Stimulated activated CD8-positive, alpha-beta memory T cell treated with anti-CD3 and anti-CD28 coated beads, Interleukin-15, amount 100 ng/mL, for 4 hours (primary cell): ENCODE results near the gene TNS2.
A peak's percentile ranks its signal among the peaks of the same experiment; 100 is the strongest.

ENCODE experiments used
- DNase-seq, 2 donors: peaks; one replicate each; pipeline ENCODE4 v3.0.0-alpha.2; 2020; ENCODE audit warnings: low read depth in 2 of 2

The TNS2 gene

DNA sequence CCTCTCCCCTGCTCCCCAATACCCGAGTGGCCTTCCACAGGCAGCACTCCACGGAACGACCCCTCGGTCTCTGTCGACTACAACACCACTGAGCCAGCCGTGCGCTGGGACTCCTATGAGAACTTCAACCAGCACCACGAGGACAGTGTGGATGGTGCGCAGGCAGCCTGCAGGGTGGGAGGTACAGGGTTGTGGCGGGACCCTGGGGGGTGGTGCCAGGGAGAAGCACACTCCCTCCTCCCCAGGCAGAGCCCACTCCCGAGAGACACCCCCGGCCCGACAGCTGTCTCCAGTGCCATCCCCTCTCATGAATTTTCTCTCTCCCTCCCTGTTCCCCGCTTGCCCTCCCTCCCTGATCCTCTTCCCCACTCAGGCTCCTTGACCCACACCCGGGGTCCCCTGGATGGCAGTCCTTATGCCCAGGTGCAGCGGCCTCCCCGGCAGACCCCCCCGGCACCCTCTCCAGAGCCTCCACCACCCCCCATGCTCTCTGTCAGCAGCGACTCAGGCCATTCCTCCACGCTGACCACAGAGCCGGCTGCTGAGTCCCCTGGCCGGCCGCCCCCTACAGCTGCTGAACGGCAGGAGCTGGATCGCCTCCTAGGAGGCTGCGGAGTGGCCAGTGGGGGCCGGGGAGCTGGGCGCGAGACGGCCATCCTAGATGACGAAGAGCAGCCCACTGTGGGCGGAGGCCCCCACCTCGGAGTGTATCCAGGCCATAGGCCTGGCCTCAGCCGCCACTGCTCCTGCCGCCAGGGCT, 9.0 kb downstream of the TNS2 start:
- DNase-seq: no peak

DNA sequence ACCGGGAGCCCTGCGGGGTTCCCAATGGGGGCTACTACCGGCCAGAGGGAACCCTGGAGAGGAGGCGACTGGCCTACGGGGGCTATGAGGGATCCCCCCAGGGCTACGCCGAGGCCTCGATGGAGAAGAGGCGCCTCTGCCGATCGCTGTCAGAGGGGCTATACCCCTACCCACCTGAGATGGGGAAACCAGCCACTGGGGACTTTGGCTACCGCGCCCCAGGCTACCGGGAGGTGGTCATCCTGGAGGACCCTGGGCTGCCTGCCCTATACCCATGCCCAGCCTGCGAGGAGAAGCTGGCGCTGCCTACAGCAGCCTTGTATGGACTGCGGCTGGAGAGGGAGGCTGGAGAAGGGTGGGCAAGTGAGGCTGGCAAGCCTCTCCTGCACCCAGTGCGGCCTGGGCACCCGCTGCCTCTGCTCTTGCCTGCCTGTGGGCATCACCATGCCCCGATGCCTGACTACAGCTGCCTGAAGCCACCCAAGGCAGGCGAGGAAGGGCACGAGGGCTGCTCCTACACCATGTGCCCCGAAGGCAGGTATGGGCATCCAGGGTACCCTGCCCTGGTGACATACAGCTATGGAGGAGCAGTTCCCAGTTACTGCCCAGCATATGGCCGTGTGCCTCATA, 9.7 kb downstream of the TNS2 start:
- DNase-seq: no peak

DNA sequence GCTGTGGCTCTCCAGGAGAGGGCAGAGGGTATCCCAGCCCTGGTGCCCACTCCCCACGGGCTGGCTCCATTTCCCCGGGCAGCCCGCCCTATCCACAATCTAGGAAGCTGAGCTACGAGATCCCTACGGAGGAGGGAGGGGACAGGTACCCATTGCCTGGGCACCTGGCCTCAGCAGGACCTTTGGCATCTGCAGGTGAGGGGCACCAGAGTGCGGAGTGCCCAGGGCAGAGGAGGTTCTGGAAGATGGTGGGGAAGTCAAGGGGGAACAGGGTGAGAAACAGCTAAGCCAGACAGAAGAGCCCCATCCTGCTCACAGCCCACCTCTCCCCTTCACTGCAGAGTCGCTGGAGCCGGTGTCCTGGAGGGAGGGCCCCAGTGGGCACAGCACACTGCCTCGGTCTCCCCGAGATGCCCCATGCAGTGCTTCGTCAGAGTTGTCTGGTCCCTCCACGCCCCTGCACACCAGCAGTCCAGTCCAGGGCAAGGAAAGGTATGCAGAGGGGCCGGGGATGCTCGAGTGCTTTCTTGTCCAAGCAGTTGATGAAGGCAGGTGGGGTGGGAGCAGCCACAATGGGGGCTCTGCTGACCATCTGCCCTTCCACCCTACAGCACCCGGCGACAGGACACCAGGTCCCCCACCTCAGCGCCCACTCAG, 10.3 kb downstream of the TNS2 start:
- DNase-seq: no peak

DNA sequence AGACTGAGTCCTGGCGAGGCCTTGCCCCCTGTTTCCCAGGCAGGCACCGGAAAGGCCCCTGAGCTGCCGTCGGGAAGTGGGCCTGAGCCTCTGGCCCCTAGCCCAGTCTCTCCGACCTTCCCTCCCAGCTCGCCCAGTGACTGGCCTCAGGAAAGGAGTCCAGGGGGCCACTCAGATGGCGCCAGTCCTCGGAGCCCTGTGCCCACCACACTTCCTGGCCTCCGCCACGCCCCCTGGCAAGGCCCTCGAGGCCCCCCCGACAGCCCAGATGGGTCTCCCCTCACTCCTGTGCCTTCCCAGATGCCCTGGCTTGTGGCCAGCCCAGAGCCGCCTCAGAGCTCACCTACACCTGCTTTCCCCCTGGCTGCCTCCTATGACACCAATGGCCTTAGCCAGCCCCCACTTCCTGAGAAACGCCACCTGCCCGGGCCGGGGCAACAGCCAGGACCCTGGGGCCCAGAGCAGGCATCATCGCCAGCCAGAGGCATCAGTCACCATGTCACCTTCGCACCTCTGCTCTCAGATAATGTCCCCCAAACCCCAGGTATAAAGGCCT, 10.9 kb downstream of the TNS2 start:
- no peak for DNase-seq

- DNase-seq: no peak
Measured at GRCh38 chr12:53061404-53062010, 11.6 kb downstream of the TNS2 start.

- no peak for DNase-seq
Measured at GRCh38 chr12:53062011-53062961, 12.4 kb downstream of the TNS2 start.

- DNase-seq: no peak
Measured at GRCh38 chr12:53062977-53063707, 13.3 kb downstream of the TNS2 start.

DNA sequence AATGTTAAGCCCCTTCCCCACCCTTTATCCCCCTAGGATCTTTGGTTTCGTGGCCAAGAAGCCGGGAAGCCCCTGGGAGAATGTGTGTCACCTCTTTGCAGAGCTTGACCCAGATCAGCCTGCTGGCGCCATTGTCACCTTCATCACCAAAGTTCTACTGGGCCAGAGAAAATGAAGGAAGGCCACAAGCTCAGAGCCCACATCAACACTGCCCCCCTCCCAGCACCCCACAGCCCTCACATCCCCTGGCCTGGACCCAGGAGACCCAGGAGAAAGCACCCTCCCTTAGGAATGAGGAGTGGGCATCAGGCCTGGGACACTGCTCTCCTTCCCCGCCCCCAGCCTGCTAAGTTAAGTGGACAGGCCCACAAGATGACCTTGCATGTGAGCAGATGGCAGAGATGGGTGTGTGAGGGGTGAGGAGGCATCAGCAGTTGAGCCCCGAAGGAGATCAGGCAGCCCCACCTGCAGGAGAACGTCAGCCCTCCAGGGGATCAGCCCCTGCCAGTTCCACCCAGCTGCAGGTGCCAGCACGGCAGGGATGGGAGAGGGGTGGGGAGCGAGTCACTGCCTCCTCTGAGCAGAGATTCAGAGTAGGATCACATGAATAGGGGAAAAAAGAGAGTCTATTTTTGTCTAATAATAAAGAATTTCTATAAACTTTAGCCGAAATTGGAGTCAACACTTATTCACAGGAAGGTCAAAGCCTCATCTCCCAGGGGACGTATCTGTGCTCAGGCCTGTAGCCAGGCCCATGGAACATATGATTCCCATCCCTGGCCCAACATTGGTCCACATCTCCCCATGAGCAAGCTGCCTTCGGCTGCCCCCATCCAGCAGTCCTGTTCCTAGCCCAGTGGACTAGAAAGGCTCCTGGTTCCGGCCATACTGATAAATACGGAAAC, 14.1 kb downstream of the TNS2 start:
- DNase-seq: no peak

DNA sequence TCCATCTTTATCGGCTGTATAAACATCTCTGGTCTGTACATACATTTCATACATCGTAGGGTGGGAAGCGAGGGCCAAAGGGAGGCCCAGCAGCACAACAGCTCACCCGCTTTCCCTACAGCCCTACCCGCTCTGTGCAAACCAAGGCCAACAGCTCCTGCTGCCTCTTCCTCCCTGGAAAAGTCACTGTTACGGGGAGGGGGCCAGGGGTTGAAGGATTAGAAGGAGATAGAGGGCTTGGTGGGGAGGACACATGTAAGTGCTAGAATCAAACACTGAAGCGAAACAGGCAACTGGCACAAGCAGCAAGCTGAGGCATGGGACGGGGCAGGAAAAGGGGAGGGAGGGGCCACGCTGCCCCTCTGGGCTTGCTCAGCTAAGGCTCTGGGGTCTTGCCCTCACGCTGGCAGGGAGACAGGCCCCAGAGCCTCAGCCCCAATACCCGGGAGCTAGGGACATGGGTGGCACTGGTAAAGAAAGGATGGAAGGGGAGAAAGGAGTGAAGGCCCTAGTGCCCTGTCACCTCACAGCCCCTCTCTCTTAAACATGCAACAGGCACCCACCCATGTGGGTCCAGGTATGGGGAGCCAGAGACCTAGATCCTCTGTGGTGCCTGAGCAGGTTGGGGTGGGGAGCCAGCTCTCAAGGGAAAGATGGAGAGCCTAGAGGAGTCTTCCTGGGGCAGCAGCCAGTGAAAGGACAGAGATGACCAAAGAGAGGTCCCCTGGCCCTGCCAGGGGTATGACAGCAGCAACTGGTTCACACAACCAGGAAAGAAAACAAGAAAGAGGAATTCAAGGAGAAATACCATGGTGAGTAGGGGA, 15.0 kb downstream of the TNS2 start:
- DNase-seq: no peak

DNA sequence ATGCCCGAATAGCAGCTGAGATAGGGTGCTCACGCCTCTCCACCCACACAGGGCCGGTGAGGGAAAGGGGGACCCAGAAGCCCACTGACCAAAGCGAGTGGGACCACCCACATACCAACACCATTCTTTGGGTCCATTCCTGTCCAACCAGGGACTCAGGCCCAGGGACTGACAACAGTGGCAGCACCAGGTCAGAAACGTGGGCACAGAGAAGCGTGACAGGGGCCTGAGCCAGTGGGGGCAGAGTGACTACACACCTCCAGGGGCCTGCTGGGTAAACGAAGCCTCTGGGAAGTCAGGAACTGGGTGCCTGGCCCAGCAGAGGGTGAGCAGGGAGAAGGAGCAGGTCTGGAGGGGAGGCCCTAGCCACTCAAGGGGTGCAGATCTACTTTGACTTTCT, 15.6 kb downstream of the TNS2 start:
- no peak for DNase-seq

- DNase-seq: peak in 1 of 2 donors; percentile 34
Measured at GRCh38 chr12:53065975-53066931, 16.4 kb downstream of the TNS2 start.

GRCh38 chr12:53067074-53067992, 17.5 kb downstream of the TNS2 start:
- no peak for DNase-seq

DNA sequence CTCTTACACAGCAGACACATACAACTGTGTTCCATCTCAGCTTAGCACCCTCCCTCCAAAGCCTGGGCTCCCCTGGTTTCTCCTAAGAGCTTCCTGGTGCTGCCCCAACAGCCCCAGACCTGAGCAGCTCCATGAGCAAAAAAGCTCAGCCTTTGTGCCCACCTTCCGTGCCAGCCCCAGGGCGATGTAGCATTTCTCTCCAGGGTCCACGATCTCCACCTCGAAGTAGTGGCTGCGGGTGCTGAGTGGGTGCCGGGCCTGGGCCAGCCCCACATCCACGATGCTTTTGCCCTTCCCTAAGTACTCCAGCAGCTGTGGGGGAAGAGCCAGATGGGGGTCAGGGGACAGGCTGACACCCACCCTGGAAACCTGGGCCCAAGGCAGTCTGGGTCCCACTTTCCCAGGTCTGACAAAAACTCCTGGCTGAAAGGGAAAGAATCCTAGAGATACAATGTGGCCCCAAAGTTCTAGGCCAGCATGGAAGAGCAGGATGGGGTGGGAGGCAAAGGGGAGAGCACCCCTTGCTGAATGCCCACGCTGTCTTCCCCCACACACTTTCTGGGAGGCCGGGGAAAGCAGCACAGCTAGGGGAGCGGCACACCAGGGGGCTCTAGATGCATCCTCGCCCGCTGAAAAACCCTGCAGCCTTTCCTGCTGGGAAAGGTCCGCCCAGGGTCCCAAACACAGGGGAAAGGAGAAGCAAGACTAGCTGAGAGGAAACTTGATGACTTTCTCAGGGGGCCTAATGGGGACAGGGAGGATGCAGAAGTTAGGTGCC, 18.3 kb downstream of the TNS2 start:
- no peak for DNase-seq

- no peak for DNase-seq
Measured at GRCh38 chr12:53068811-53069585, 19.1 kb downstream of the TNS2 start.
